Activated T-cell treated with anti-CD3 and anti-CD28 coated beads for 48 hours (primary cell): ENCODE data around the gene FBXO33.
"Not testable (repeated sequence)": the region's sequence is repeated elsewhere in the genome, so short reads cannot be mapped to it uniquely, and the experiment has no call there.

ENCODE experiments used
- DNase-seq: peaks from one replicate; pipeline ENCODE4 v3.0.0-alpha.2; 2020; ENCODE audit warnings: low read depth

FBXO33 gene

GRCh38 chr14:39369029-39369428 lies 63.2 kb downstream of the FBXO33 start:
- no peak for DNase-seq

- peak; percentile 10 for DNase-seq
These were observed 63.8 kb downstream of the FBXO33 start for GRCh38 chr14:39368261-39368959.

- DNase-seq = no peak
These were observed 64.9 kb downstream of the FBXO33 start for GRCh38 chr14:39367387-39367751.

GRCh38 chr14:39366460-39367386 lies 65.5 kb downstream of the FBXO33 start:
- no peak for DNase-seq

- DNase-seq = no peak
These were observed 66.9 kb downstream of the FBXO33 start for GRCh38 chr14:39365354-39365753.

- no peak for DNase-seq
These were observed 67.7 kb downstream of the FBXO33 start for GRCh38 chr14:39364509-39364908.

GRCh38 chr14:39361556-39361955 lies 70.7 kb downstream of the FBXO33 start:
- DNase-seq = not testable (repeated sequence)

GRCh38 chr14:39360316-39360715 lies 71.9 kb downstream of the FBXO33 start:
- no peak for DNase-seq

- not testable (repeated sequence) for DNase-seq
These were observed 73.2 kb downstream of the FBXO33 start for GRCh38 chr14:39359069-39359468.

- no peak for DNase-seq
These were observed 80.5 kb downstream of the FBXO33 start for GRCh38 chr14:39351708-39352107.

GRCh38 chr14:39350866-39351265 lies 81.4 kb downstream of the FBXO33 start:
- DNase-seq = no peak
